ENCODE measurements around the gene TEX26. TPM values are rescaled to one million over a fixed set of nuclear protein-coding genes. Genes with fewer than 3 reads are reported as not detected.
A peak's percentile ranks its signal among the peaks of the same experiment; 100 is the strongest.

The TEX26 gene
- total and polyA plus RNA-seq, 2 of the 4 experiments (the other 2 are of a cell fraction): not detected

GRCh38 chr13:31008400-31009115 lies 76.1 kb downstream of the TEX26 start:
- dilution Hi-C loops (cut with HindIII; ENCODE audit: low sequenced_read_pairs, unreplicated experiment) (no loop called here), intact Hi-C loops (cut with micrococcal nuclease) (no loop called here), in situ Hi-C loops (cut with MboI; ENCODE audit: low sequenced_read_pairs) (no loop called here)
- no peak overlapping the region for H4K8ac ChIP-seq (ENCODE audit: low read depth in 2 of 2, low read length in 2 of 2)
- H3K4me3 ChIP-seq (ENCODE audit: insufficient read depth, low read depth, low read length): no peak overlapping the region
- no peak overlapping the region for H4K5ac ChIP-seq (ENCODE audit: low read depth, low read length)
- H3K27me3 ChIP-seq (ENCODE audit: control insufficient read depth, insufficient read depth, low read length): peaks cover 2% of the 10 kb centered on the region; the same call in 1 of the 2 replicates
- ChIA-PET POLR2A (ENCODE audit: unreplicated experiment) (no interaction called here), CTCF (interaction anchor here (1.3 kb wide), 1 partner anchor 30 kb away, joined by 4 read pairs; no protein-coding TSS in a partner anchor)
- H3K9me3 ChIP-seq (ENCODE audit: control insufficient read depth, insufficient read depth, low read length): no peaks in the 10 kb centered on the region
- no peak overlapping the region; the same call in 2 of the 3 replicates for H2BK15ac ChIP-seq (ENCODE audit: low read depth, low read length)
- no peak overlapping the region for H2AFZ ChIP-seq (replicated peaks; ENCODE audit: low read length, poor library complexity)
- 96% methylated on average over 4 of the region's 7 CpGs; no CpG with 5 or more reads in 1 of the 2 experiments for WGBS, 2 experiments (ENCODE audit: extremely low coverage in 2 of 2, insufficient read length in 1 of 2)
- BruUV-seq (replicated peaks): no TSS peak
- H3K27ac ChIP-seq (ENCODE audit: insufficient read depth, low read length): no peak overlapping the region
- 0 out of 2 replicates have a peak, but pooled peaks cover 2% of the 10 kb centered on the region for H3K9me1 ChIP-seq (ENCODE audit: insufficient read depth, low read length)
- H3K4ac ChIP-seq (ENCODE audit: low read depth, low read length): no peak overlapping the region
- no peak overlapping the region for H2BK20ac ChIP-seq (ENCODE audit: low read depth, low read length)
- H2BK5ac ChIP-seq (ENCODE audit: low read depth, low read length, poor library complexity, severe bottlenecking): no peak overlapping the region
- no peak overlapping the region for H3K14ac ChIP-seq (replicated peaks; ENCODE audit: low read depth, low read length)
- no peak overlapping the region for H2AK5ac ChIP-seq (ENCODE audit: low read depth, low read length)
- no peak for ATAC-seq (ENCODE audit: low read depth)
- TF ChIP-seq MAZ (IDR thresholded peaks at IDR 0.05; ENCODE audit: borderline replicate concordance, low read depth, low read length): no peak
- TF ChIP-seq POLR2A (IDR thresholded peaks at IDR 0.05; ENCODE audit: low read depth, low read length): no peak
- no peak for TF ChIP-seq BHLHE40 (IDR thresholded peaks at IDR 0.05; ENCODE audit: low read depth, low read length)
- TF ChIP-seq MXI1 (IDR thresholded peaks at IDR 0.05; ENCODE audit: borderline replicate concordance, low read depth, low read length): no peak
- no peak for TF ChIP-seq RCOR1 (IDR thresholded peaks at IDR 0.05; ENCODE audit: insufficient replicate concordance, low read length)
- TF ChIP-seq CEBPB (IDR thresholded peaks at IDR 0.05; ENCODE audit: low read depth, low read length): no peak
- no peak for TF ChIP-seq USF2 (IDR thresholded peaks at IDR 0.05; ENCODE audit: low read depth, low read length)
- TF ChIP-seq CTCF (conservative IDR thresholded peaks at IDR 0.05; ENCODE audit: low read depth, low read length): no peak
- TF ChIP-seq RFX5 (IDR thresholded peaks at IDR 0.05; ENCODE audit: low read depth, low read length): no peak
- TF ChIP-seq ELK1 (IDR thresholded peaks at IDR 0.05; ENCODE audit: borderline replicate concordance, low read depth, low read length): no peak
- peak; percentile 48 for DNase-seq
- H3K9ac ChIP-seq (ENCODE audit: low read depth, low read length): no peak overlapping the region
- no peak overlapping the region for H2AK9ac ChIP-seq (replicated peaks; ENCODE audit: low read depth, low read length, poor library complexity)
- H4K91ac ChIP-seq (ENCODE audit: insufficient read depth, low read depth, low read length): no peak overlapping the region
- no peak overlapping the region for H3K18ac ChIP-seq (ENCODE audit: low read depth, low read length)
- H3K56ac ChIP-seq (ENCODE audit: extremely low read depth, insufficient read depth, low read length): no peak overlapping the region
- H3K4me2 ChIP-seq (ENCODE audit: low read depth, low read length): no peak overlapping the region
- no peak overlapping the region for H3K23ac ChIP-seq (ENCODE audit: low read depth, low read length)
- no peaks in the 10 kb centered on the region for H3K79me1 ChIP-seq (ENCODE audit: low read depth in 1 of 2, low read length in 2 of 2)
- H3K4me1 ChIP-seq (ENCODE audit: control insufficient read depth, insufficient read depth, low read length): no peaks in the 10 kb centered on the region
- H4K20me1 ChIP-seq (ENCODE audit: insufficient read depth, low read length): no peaks in the 10 kb centered on the region
- H2BK120ac ChIP-seq (ENCODE audit: low read depth, low read length): no peak overlapping the region
- no peaks in the 10 kb centered on the region for H3K36me3 ChIP-seq (ENCODE audit: control insufficient read depth, insufficient read depth, low read length)

Data from IMR-90 (cell line).